NCI-H128 (cell line): Measurements from ENCODE around the gene CCHCR1.
"Not testable (repeated sequence)": the region's sequence is repeated elsewhere in the genome, so short reads cannot be mapped to it uniquely, and the experiment has no call there.

Experiments
- DNase-seq: peaks from one replicate; lab custom pipeline; 2025; ENCODE audit not compliant: unreplicated experiment; lab: John Stamatoyannopoulos, UW

Gene CCHCR1, protein sequence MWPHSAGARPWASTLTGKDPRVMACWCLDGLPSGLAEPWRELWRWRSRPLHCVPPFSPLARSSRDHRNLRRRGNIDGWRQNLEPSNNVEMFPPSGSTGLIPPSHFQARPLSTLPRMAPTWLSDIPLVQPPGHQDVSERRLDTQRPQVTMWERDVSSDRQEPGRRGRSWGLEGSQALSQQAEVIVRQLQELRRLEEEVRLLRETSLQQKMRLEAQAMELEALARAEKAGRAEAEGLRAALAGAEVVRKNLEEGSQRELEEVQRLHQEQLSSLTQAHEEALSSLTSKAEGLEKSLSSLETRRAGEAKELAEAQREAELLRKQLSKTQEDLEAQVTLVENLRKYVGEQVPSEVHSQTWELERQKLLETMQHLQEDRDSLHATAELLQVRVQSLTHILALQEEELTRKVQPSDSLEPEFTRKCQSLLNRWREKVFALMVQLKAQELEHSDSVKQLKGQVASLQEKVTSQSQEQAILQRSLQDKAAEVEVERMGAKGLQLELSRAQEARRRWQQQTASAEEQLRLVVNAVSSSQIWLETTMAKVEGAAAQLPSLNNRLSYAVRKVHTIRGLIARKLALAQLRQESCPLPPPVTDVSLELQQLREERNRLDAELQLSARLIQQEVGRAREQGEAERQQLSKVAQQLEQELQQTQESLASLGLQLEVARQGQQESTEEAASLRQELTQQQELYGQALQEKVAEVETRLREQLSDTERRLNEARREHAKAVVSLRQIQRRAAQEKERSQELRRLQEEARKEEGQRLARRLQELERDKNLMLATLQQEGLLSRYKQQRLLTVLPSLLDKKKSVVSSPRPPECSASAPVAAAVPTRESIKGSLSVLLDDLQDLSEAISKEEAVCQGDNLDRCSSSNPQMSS

GRCh38 chr6:31157513-31158139 lies at the start of gene CCHCR1:
Gene CCHCR1, minus strand, starts transcription at chr6:31157802. Its CDS starts 202 bp downstream, at chr6:31157600.
- no peak for DNase-seq

DNA sequence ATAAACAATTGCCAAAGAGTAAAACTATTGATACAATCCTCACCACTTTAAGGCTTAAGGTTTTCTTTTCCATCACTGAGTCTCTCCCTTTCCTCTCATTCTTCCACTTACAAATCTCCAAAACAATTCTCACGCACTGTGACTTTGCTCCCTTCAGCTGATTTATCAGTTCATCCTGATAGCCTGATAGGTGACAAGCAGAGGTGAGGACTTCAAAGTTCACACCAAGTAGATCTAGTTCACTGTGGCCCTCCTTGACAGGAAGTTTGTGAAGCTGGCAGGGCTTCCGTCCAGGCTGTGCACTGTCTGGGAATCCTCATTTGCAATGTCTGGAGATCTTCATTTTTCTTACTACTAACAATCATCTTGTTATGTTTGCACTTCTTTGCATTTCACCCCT lies 48.0 kb upstream of the CCHCR1 start:
- no peak for DNase-seq

DNA sequence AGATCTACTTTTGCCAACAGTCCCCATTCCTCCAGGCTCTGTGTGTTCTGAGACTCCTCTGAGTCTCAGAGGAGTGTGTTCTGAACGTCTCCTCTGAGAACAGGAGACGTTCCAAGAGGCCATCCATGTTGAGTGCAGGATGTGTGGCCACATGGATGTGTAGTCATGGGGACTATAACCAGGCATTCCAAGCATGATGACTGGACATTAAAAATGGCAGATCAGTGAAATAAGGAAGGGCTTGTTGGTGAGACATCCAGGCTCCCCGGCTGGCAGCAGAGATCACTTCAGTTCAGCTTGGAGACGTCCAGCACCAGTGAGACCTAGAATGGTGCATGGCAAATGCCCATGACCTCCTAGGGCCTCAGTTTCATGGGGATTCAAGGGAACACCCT lies 47.1 kb upstream of the CCHCR1 start:
- DNase-seq = no peak

- DNase-seq = no peak
Measured at GRCh38 chr6:31203345-31203979, 45.9 kb upstream of the CCHCR1 start.

DNA sequence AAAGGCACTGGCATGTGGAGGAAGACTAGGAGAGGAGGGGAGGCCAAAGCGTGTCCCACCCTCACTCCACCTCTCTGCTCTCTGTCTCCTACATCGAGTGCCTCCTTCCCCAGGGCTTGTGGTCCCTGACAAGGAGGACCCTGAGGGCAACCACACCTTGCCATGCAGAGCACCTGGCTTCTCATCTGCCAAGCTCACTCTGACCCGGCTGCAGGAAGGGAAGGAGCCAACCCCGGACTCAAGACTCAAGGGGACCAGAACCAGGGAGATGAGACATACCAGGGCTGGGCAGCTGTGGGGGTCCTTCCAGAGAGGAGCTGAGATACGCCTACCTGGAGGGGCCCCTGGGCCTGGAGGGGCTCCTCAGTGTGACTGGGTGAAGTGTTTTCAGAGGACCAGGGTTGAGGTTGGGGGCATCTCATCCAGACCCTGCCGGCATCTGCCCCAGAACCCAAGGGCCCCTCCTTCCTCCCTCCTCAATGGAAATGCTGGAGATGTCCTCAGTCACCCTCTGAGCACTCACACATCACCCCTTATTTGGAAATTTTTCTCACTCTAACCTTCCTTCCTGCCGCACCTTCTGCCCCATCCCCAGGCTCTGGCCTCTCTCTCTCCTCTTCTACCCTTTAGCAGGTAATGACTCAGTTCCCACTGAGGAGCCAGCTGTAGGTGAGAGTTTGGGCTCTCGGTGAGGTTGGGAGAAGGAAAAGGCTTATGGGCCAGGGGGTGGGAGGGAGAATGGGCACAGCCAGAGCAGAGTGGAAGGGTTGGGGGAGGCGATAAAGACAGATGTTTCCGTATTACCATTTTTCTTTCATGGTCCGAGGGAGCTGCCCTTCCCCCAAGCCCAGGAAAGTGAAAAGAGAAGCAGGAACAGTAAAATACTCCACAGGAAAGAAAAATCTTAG lies 44.9 kb upstream of the CCHCR1 start:
- no peak for DNase-seq

DNA sequence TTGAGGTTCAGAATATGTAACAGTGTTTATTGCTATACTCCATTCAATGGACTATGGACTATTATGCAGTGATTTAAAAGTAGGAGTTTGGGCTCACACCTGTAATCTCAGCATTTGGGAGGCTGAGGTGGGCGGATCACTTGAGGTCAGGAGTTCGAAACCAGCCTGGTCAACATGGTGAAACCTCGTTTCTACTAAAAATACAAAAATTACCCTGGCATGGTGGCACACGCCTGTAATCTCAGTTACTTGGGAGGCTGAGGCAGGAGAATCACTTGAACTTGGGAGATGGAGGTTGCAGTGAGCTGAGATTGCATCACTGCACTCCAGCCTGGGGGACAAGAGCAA lies 41.5 kb upstream of the CCHCR1 start:
- not testable (repeated sequence) for DNase-seq

DNA sequence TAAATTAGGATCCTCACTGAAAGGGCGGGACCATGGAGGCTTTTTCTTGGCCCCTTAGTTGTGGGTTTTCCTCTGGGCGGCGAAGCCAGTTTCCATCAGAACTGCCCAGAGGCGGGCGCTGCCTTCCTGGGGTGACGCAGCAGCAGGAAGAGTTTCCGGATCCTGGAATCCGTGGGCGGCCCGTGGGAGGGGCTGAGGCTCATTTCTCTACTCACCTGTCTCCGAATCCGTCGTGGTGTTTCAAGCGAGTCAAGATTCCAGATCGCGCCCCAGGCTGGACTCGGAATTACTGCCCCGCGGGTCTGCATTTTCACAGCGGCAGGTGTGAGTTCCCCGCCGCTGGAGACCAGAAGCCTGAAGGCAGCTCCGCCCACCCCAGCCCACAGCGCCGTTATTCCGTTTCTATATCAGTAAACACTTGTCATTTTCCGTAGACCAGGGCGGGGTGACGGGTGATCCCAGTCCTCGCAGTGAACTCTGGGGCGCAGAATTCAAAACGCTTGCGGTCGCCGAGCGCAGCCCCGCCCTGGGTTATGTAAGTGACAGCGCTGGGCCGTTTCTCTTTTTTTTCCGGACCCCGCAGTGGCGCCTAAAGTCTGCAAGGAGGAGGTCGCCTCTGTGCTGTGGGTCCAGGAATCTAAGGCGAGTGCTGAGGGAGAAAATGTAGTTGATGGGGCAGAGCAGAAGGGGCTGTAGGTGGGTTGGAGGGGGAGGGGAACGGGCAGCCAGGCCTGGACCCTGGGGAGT lies 40.1 kb upstream of the CCHCR1 start:
- peak; percentile 36 for DNase-seq

- DNase-seq = not testable (repeated sequence)
Measured at GRCh38 chr6:31196251-31197022, 38.8 kb upstream of the CCHCR1 start.

- not testable (repeated sequence) for DNase-seq
Measured at GRCh38 chr6:31195308-31195979, 37.8 kb upstream of the CCHCR1 start.

DNA sequence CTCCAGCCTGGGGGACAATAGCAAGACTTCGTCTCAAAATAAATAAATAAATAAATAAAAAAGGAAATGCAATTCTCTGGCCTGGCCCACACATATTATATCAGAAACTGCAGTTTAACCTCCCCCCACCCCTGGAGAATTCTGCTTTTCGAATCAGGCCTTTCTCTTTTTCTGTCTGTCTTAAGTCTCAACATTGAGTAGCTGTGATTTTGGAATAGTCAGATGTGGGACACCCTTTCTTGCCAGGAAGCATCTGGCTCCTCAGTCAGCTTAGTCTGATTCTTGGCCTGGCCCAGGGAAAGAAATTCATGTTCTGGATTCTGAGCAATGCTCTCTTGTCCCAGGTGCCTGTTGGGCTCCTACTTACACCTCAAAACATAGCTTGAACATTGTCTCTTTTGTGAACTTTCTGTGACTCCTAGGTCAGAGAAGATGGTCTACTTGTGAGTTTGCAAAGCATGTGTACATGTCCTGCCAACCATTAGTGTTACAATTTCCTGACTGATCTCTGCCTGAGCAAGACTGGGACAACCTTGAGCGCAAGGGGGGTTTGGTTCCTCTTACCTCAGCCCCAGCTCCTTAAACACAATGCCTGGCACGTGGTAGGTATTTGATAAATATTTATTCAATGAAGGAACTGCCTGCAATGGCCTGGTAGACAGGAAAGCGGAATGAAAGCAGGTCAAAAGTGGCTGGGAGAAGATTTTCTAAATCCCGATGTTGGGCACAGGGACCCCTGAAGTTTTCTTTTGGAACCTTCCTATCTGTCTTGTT lies 36.6 kb upstream of the CCHCR1 start:
- no peak for DNase-seq

DNA sequence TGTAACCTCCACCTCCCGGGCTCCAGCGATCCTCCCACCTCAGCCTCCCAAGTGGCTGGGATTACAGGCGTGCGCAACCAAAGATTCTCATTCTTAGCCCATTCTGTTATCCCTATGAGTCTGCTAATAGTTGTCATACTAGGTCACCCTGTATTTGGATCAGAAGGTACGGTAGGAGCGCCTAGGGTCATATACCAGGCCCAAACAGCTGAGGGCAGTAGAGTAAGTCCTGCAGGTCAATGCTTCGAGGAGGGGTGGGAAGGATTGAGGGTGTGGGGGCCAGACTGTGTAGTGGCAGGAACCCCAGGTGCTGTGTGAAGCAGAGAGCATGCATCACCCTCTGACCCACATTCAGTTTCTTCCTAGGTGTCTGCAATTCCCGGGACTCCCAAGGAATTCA lies 35.6 kb upstream of the CCHCR1 start:
- DNase-seq = no peak

DNA sequence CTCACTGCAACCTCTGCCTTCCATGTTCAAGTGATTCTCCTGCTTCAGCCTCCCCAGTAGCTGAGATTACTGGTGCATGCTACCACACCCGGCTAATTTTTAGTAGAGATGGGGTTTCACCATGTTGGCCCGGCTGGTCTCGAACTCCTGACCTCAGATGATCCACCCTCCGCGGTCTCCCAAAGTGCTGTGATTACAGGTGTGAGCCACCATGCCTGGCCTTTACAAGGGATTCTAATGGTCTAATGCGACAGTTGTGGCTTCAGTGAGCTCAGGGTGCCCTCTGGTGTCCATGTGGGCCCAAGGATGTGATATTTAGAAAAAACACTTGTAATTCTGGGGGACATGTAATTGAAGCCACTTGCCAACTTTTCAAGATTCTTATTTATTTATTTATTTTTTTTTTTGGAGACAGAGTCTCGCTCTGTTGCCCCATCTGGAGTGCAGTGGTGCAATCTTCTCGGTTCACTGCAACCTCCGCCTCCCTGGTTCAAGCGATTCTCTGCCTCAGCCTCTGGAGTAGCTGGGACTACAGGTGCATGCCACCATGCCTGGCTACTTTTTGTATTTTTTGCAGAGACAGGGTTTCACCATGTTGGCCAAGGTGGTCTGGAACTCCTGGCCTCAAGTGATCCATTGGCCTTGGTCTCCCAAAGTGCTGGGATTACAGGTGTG lies 35.0 kb upstream of the CCHCR1 start:
- peak; percentile 2 for DNase-seq

DNA sequence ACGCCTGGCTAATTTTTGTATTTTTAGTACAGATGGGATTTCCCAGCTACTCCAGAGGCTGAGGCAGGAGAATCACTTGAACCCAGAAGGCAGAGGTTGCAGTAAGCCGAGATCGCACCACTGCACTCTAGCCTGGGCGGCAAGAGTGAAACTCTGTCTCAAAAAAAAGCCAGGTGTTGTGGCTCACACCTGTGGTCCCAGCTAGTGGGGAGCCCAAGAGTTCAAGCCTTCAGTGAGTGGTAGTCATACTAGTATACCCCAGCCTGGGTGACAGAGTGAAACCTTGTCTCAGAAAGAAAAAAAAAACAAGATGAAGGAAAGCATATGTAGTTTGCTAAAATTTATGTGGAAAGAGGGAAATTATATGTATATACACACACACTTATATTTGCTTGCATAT lies 32.9 kb upstream of the CCHCR1 start:
- no peak for DNase-seq

GRCh38 chr6:31189223-31189622 lies 31.6 kb upstream of the CCHCR1 start:
- DNase-seq = not testable (repeated sequence)

GRCh38 chr6:31187780-31188194 lies 30.2 kb upstream of the CCHCR1 start:
- DNase-seq = no peak

- no peak for DNase-seq
Measured at GRCh38 chr6:31186052-31186734, 28.6 kb upstream of the CCHCR1 start.
